Measurements from ENCODE around the gene CDH4. TPM values are rescaled to one million over a fixed set of nuclear protein-coding genes. Genes with fewer than 3 reads are reported as not detected.

CDH4 gene
- total RNA-seq, 1 experiment from 2014 or later: not detected

DNA sequence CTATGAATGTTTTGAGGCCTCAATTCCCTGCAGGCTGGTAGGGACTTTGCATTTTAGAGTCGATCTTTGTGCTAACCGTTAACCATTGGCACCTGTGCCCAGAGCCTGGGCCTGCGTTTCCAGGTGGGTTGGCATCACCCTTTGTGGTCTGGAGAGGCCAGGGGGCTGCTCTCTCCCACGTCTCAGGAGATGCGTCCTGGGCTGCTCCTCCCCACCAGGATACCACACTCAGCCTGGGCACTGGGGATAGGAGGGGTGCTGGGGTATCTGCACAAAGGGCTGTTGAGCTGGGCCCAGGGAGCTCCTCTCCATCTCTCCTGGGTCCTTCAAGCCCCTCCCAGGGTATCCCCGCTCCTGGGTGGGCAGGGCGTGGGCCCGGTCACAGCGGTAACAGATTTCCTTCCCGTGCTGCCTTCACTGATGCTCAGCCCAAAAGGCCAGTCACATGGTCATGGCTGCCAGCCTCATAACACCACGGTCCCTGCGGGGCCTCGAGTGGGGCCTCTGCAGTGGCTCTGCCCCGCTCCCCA, 547.4 kb downstream of the CDH4 start:
- no peaks in the 10 kb centered on the region for H3K9me3 ChIP-seq (ENCODE audit: insufficient read depth, low read depth)
- BruUV-seq (replicated peaks): no TSS peak
- no peak overlapping the region for H2AFZ ChIP-seq
- no peaks in the 10 kb centered on the region for H3F3A ChIP-seq (ENCODE audit: insufficient read depth, low read depth)
- DNase-seq: no peak
- no peak overlapping the region for H3K27ac ChIP-seq
- intact Hi-C loops (cut with micrococcal nuclease; ENCODE audit: unreplicated experiment): no loop called here
- POLR2A ChIA-PET (ENCODE audit: unreplicated experiment): no interaction called here
- H3K4me3 ChIP-seq: no peak overlapping the region
- H4K20me1 ChIP-seq (ENCODE audit: insufficient read depth): no peaks in the 10 kb centered on the region
- no peaks in the 10 kb centered on the region for H3K4me1 ChIP-seq (replicated peaks; ENCODE audit: insufficient read depth)
- peaks cover 92% of the 10 kb centered on the region for H3K27me3 ChIP-seq (ENCODE audit: insufficient read depth, low read depth)
- no peak for TF ChIP-seq EZH2 (IDR thresholded peaks at IDR 0.05; ENCODE audit: low read depth)
- TF ChIP-seq, protein P1, sequence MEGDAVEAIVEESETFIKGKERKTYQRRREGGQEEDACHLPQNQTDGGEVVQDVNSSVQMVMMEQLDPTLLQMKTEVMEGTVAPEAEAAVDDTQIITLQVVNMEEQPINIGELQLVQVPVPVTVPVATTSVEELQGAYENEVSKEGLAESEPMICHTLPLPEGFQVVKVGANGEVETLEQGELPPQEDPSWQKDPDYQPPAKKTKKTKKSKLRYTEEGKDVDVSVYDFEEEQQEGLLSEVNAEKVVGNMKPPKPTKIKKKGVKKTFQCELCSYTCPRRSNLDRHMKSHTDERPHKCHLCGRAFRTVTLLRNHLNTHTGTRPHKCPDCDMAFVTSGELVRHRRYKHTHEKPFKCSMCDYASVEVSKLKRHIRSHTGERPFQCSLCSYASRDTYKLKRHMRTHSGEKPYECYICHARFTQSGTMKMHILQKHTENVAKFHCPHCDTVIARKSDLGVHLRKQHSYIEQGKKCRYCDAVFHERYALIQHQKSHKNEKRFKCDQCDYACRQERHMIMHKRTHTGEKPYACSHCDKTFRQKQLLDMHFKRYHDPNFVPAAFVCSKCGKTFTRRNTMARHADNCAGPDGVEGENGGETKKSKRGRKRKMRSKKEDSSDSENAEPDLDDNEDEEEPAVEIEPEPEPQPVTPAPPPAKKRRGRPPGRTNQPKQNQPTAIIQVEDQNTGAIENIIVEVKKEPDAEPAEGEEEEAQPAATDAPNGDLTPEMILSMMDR (conservative IDR thresholded peaks at IDR 0.05): no peak
- CTCF ChIA-PET: no interaction called here
- H3K4me2 ChIP-seq: no peak overlapping the region
- no peaks in the 10 kb centered on the region for H3K36me3 ChIP-seq (ENCODE audit: low read depth)
- no peaks in the 10 kb centered on the region for H3K9me2 ChIP-seq (ENCODE audit: insufficient read depth)
- H3K79me2 ChIP-seq (ENCODE audit: low read depth): no peaks in the 10 kb centered on the region

- H3K9me3 ChIP-seq (ENCODE audit: insufficient read depth, low read depth): no peaks in the 10 kb centered on the region
- no peak for TF ChIP-seq EZH2 (IDR thresholded peaks at IDR 0.05; ENCODE audit: low read depth)
- H3K4me3 ChIP-seq: no peak overlapping the region
- H3K79me2 ChIP-seq (ENCODE audit: low read depth): no peaks in the 10 kb centered on the region
- peaks cover 93% of the 10 kb centered on the region for H3K27me3 ChIP-seq (ENCODE audit: insufficient read depth, low read depth)
- no peaks in the 10 kb centered on the region for H3K9me2 ChIP-seq (ENCODE audit: insufficient read depth)
- ChIA-PET POLR2A (ENCODE audit: unreplicated experiment) (no interaction called here), CTCF (no interaction called here)
- H3K27ac ChIP-seq: no peak overlapping the region
- H4K20me1 ChIP-seq (ENCODE audit: insufficient read depth): no peaks in the 10 kb centered on the region
- BruUV-seq (replicated peaks): no TSS peak
- no peak for DNase-seq
- no peaks in the 10 kb centered on the region for H3F3A ChIP-seq (ENCODE audit: insufficient read depth, low read depth)
- intact Hi-C loops (cut with micrococcal nuclease; ENCODE audit: unreplicated experiment): no loop called here
- no peak overlapping the region for H2AFZ ChIP-seq
- no peaks in the 10 kb centered on the region for H3K36me3 ChIP-seq (ENCODE audit: low read depth)
- H3K4me2 ChIP-seq: no peak overlapping the region
- no peaks in the 10 kb centered on the region for H3K4me1 ChIP-seq (replicated peaks; ENCODE audit: insufficient read depth)
Observed at GRCh38 chr20:61799928-61800327, 547.9 kb downstream of the CDH4 start.

DNA sequence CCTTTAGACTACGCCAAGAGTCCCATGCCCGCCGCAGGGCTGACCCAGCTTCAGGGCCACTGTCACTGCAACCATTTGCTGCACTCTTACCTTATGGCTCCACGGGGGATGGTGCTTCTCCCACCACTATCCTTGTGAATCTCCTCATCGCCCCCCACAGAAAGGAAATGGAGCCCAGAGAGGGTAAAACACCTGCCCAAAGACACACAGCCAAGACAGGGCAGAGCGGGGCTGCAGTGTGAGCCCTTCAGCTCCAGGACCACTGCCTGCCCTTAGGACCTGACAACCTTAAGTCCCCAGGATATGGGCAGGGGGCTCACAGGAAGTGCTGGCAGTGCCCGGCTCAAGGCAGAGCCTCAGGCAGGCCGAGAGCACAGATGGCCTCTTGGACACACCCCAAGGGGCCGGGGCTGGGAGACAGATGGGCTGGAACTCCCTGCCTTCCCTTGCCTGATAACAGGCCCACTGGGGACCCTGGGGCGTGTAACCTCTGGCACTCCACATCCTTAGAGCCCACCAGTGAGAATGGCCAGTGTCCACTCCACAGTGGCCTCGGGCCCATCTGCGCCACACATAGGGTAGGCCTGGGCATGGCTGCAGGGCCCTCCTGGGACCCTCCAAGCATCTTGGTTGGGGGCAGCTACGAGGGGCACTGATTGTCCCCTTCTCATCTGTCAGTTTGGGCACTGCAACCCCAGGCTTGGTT, 548.5 kb downstream of the CDH4 start:
- no TSS peak for BruUV-seq (replicated peaks)
- Histone ChIP-seq H3K36me3 (ENCODE audit: low read depth) (no peaks in the 10 kb centered on the region), H3K79me2 (ENCODE audit: low read depth) (no peaks in the 10 kb centered on the region), H3K9me3 (ENCODE audit: insufficient read depth, low read depth) (no peaks in the 10 kb centered on the region), H3K27me3 (ENCODE audit: insufficient read depth, low read depth) (peaks cover 96% of the 10 kb centered on the region), H3K4me3 (no peak overlapping the region), H3F3A (ENCODE audit: insufficient read depth, low read depth) (no peaks in the 10 kb centered on the region), H3K27ac (no peak overlapping the region), H3K4me2 (no peak overlapping the region), H4K20me1 (ENCODE audit: insufficient read depth) (no peaks in the 10 kb centered on the region), H3K9me2 (ENCODE audit: insufficient read depth) (no peaks in the 10 kb centered on the region), H3K4me1 (replicated peaks; ENCODE audit: insufficient read depth) (no peaks in the 10 kb centered on the region), H2AFZ (no peak overlapping the region)
- TF ChIP-seq, protein P1 (conservative IDR thresholded peaks at IDR 0.05): no peak
- TF ChIP-seq EZH2 (IDR thresholded peaks at IDR 0.05; ENCODE audit: low read depth): no peak
- ChIA-PET CTCF (no interaction called here), POLR2A (ENCODE audit: unreplicated experiment) (no interaction called here)
- no peak for DNase-seq
- intact Hi-C loops (cut with micrococcal nuclease; ENCODE audit: unreplicated experiment): no loop called here

- Histone ChIP-seq H3K4me1 (replicated peaks; ENCODE audit: insufficient read depth) (no peaks in the 10 kb centered on the region), H3K9me2 (ENCODE audit: insufficient read depth) (no peaks in the 10 kb centered on the region), H3K27ac (no peak overlapping the region), H3K4me2 (no peak overlapping the region), H3K27me3 (ENCODE audit: insufficient read depth, low read depth) (peaks cover 100% of the 10 kb centered on the region), H3K36me3 (ENCODE audit: low read depth) (no peaks in the 10 kb centered on the region), H3K79me2 (ENCODE audit: low read depth) (no peaks in the 10 kb centered on the region), H3K9me3 (ENCODE audit: insufficient read depth, low read depth) (no peaks in the 10 kb centered on the region), H2AFZ (no peak overlapping the region), H4K20me1 (ENCODE audit: insufficient read depth) (no peaks in the 10 kb centered on the region), H3K4me3 (no peak overlapping the region), H3F3A (ENCODE audit: insufficient read depth, low read depth) (no peaks in the 10 kb centered on the region)
- intact Hi-C loops (cut with micrococcal nuclease; ENCODE audit: unreplicated experiment): no loop called here
- DNase-seq: no peak
- ChIA-PET POLR2A (ENCODE audit: unreplicated experiment) (no interaction called here), CTCF (no interaction called here)
- BruUV-seq (replicated peaks): no TSS peak
- TF ChIP-seq, protein P1 (conservative IDR thresholded peaks at IDR 0.05): no peak
- no peak for TF ChIP-seq EZH2 (IDR thresholded peaks at IDR 0.05; ENCODE audit: low read depth)
Observed at GRCh38 chr20:61801065-61801360, 549.0 kb downstream of the CDH4 start.
